ENCODE results near the gene FUZ. TPM values are rescaled to one million over a fixed set of nuclear protein-coding genes. Genes with fewer than 3 reads are reported as not detected.

FUZ gene
- total RNA-seq, 1 donor from 2014 or later: 10.8 TPM

- Mint-ChIP-seq H3K9me3 (ENCODE audit: low read depth) (no peaks in the 10 kb centered on the region), H3K36me3 (ENCODE audit: low read depth) (peaks cover 33% of the 10 kb centered on the region), H3K27me3 (ENCODE audit: low read depth) (no peaks in the 10 kb centered on the region), H3K4me3 (ENCODE audit: unreplicated experiment) (no peak overlapping the region), H3K27ac (ENCODE audit: unreplicated experiment) (peak overlapping the region; percentile 59), H3K4me1 (ENCODE audit: low read depth) (peaks cover 8% of the 10 kb centered on the region)
- DNase-seq (ENCODE audit: low spot score): no peak
- TF ChIP-seq CTCF (IDR thresholded peaks at IDR 0.05): peak; percentile 62
Measured at GRCh38 chr19:49801966-49802661, 11.0 kb downstream of the FUZ start.

- Mint-ChIP-seq H3K36me3 (ENCODE audit: low read depth) (peaks cover 37% of the 10 kb centered on the region), H3K4me3 (ENCODE audit: unreplicated experiment) (no peak overlapping the region), H3K4me1 (ENCODE audit: low read depth) (peaks cover 8% of the 10 kb centered on the region), H3K9me3 (ENCODE audit: low read depth) (no peaks in the 10 kb centered on the region), H3K27ac (ENCODE audit: unreplicated experiment) (no peak overlapping the region), H3K27me3 (ENCODE audit: low read depth) (no peaks in the 10 kb centered on the region)
- DNase-seq (ENCODE audit: low spot score): no peak
- TF ChIP-seq CTCF (IDR thresholded peaks at IDR 0.05): no peak
Measured at GRCh38 chr19:49801401-49801888, 11.6 kb downstream of the FUZ start.

DNA sequence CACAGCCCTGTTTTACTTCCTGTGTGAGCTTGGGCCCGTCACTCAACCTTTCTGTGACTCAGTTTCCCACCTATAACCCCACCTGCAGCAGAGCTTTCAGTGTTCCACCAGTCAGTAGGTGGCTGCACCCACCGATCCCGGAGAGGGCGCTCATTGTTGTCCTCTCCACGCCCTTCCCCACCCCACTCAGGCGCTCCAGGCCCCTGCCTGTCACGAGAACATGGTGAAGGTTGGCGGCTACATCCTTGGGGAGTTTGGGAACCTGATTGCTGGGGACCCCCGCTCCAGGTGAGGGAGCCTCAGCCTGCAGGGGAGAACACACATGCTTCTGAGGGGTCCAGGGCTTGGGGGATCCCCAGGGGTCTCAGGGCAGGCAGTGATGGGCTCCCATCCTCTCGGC, 12.3 kb downstream of the FUZ start:
- Mint-ChIP-seq H3K4me1 (ENCODE audit: low read depth) (peaks cover 8% of the 10 kb centered on the region), H3K36me3 (ENCODE audit: low read depth) (peaks cover 34% of the 10 kb centered on the region)

DNA sequence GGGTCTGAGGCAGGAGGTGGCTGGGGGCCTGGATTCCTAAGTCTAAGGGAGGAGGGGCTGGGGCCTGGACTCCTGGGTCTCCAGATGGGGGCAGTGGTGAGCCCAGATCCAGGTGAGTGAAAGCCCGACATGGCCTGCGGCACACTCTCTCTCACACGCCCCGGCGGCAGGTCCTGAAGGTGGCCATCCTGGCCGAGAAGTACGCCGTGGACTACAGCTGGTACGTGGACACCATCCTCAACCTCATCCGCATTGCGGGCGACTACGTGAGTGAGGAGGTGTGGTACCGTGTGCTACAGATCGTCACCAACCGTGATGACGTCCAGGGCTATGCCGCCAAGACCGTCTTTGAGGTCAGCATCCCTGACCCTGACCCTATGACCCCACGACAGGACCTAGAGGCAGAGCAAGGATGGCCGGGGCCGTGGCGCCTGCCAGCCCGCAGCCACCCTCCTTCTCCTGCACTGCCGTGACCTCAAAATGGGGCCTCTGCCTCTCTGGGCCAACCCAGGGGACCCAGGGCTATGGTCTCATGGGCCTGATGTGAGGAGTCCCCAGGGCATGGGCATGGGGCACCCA, 13.2 kb downstream of the FUZ start:
- H3K27me3 Mint-ChIP-seq (ENCODE audit: low read depth): no peaks in the 10 kb centered on the region
- H3K4me3 Mint-ChIP-seq (ENCODE audit: unreplicated experiment): no peak overlapping the region
- H3K36me3 Mint-ChIP-seq (ENCODE audit: low read depth): peaks cover 38% of the 10 kb centered on the region

More for the DNA sequence above, 12.3 kb downstream of the FUZ start:
- Mint-ChIP-seq H3K27me3 (ENCODE audit: low read depth) (no peaks in the 10 kb centered on the region), H3K27ac (ENCODE audit: unreplicated experiment) (no peak overlapping the region), H3K9me3 (ENCODE audit: low read depth) (no peaks in the 10 kb centered on the region), H3K4me3 (ENCODE audit: unreplicated experiment) (no peak overlapping the region)
- no peak for DNase-seq (ENCODE audit: low spot score)
- no peak for TF ChIP-seq CTCF (IDR thresholded peaks at IDR 0.05)

More for the DNA sequence above, 13.2 kb downstream of the FUZ start:
- no peak for DNase-seq (ENCODE audit: low spot score)
- Mint-ChIP-seq H3K9me3 (ENCODE audit: low read depth) (no peaks in the 10 kb centered on the region), H3K27ac (ENCODE audit: unreplicated experiment) (no peak overlapping the region), H3K4me1 (ENCODE audit: low read depth) (peaks cover 8% of the 10 kb centered on the region)
- peak; percentile 34 for TF ChIP-seq CTCF (IDR thresholded peaks at IDR 0.05)
